Liver (tissue), 9 donors: ENCODE results near the gene CFAP74. TPM values are rescaled to one million over a fixed set of nuclear protein-coding genes. Genes with fewer than 3 reads are reported as not detected.

ENCODE experiments used
- DNase-seq: peaks from one replicate; pipeline ENCODE4 v3.0.0-alpha.2; 2017; ENCODE audit warnings: low spot score
- H3K27ac ChIP-seq, 2 donors: one replicate each; pipeline ENCODE4 v1.7.0; 2013; ENCODE audit warnings: inconsistent platforms in 2 of 2, low read length in 2 of 2, control low read depth in 1 of 2, low read depth in 1 of 2, mild to moderate bottlenecking in 1 of 2
- H3K27me3 ChIP-seq, 4 donors: one replicate each; pipeline versions ENCODE4 v1.6.1 to v1.7.0; 2013; ENCODE audit warnings: low read length in 3 of 4, inconsistent platforms in 1 of 4, mild to moderate bottlenecking in 1 of 4, moderate library complexity in 1 of 4; ENCODE audit not compliant: control insufficient read depth in 4 of 4, insufficient read depth in 4 of 4
- H3K36me3 ChIP-seq, 4 donors: one replicate each; pipeline versions ENCODE4 v1.6.1 to v1.7.0; 2013; ENCODE audit warnings: low read length in 3 of 4, mild to moderate bottlenecking in 3 of 4, low read depth in 1 of 4, moderate library complexity in 1 of 4; ENCODE audit not compliant: control insufficient read depth in 4 of 4, insufficient read depth in 3 of 4
- H3K4me1 ChIP-seq, 4 donors: one replicate each; pipeline versions ENCODE4 v1.6.1 to v1.7.0; 2013; ENCODE audit warnings: low read length in 3 of 4, mild to moderate bottlenecking in 3 of 4, moderate library complexity in 1 of 4; ENCODE audit not compliant: control insufficient read depth in 4 of 4, insufficient read depth in 4 of 4
- H3K4me3 ChIP-seq, 3 donors: one replicate each; pipeline versions ENCODE4 v1.6.1 to v1.7.0; 2013; ENCODE audit warnings: low read length in 3 of 3, control low read depth in 1 of 3, low read depth in 1 of 3, mild to moderate bottlenecking in 1 of 3
- H3K9ac ChIP-seq, 2 donors: one replicate each; pipeline ENCODE4 v1.7.0; 2013; ENCODE audit warnings: low read length in 2 of 2, mild to moderate bottlenecking in 2 of 2, moderate library complexity in 2 of 2, control low read depth in 1 of 2, low read depth in 1 of 2
- H3K9me3 ChIP-seq, 4 donors: one replicate each; pipeline versions ENCODE4 v1.6.1 to v1.7.0; 2013; ENCODE audit warnings: low read length in 3 of 4; ENCODE audit not compliant: control insufficient read depth in 4 of 4
- EGR1 ChIP-seq, 2 donors: IDR thresholded peaks; 2 replicates each; pipeline ENCODE4 v1.6.1; 2016 to 2018; ENCODE audit warnings: antibody characterized with exemption in 2 of 2, low read depth in 2 of 2
- FOXA1 ChIP-seq: IDR thresholded peaks from 2 replicates; pipeline ENCODE4 v1.6.1; 2016; ENCODE audit warnings: antibody characterized with exemption
- FOXA2 ChIP-seq: IDR thresholded peaks from 2 replicates; pipeline ENCODE4 v1.6.1; 2016; ENCODE audit warnings: antibody characterized with exemption
- HNF4A ChIP-seq, 2 donors: conservative IDR thresholded peaks; 2 replicates each; pipeline ENCODE4 v1.6.1; 2016; ENCODE audit warnings: antibody characterized with exemption in 2 of 2, mild to moderate bottlenecking in 2 of 2
- NR2F2 ChIP-seq: IDR thresholded peaks from 2 replicates; pipeline ENCODE4 v1.6.1; 2016; ENCODE audit warnings: antibody characterized with exemption
- RAD21 ChIP-seq, 2 donors: IDR thresholded peaks; 2 replicates each; pipeline ENCODE4 v1.6.1; 2016; ENCODE audit warnings: antibody characterized with exemption in 2 of 2, mild to moderate bottlenecking in 2 of 2
- RXRA ChIP-seq, 2 donors: IDR thresholded peaks; 2 replicates each; pipeline ENCODE4 v1.6.1; 2017 to 2018; ENCODE audit warnings: antibody characterized with exemption in 2 of 2, mild to moderate bottlenecking in 1 of 2
- SP1 ChIP-seq: IDR thresholded peaks from 2 replicates; pipeline ENCODE4 v1.6.1; 2018; ENCODE audit warnings: antibody characterized with exemption, mild to moderate bottlenecking
- TAF1 ChIP-seq: conservative IDR thresholded peaks from 2 replicates; pipeline ENCODE4 v1.6.1; 2016; ENCODE audit warnings: antibody characterized with exemption, mild to moderate bottlenecking
- YY1 ChIP-seq: IDR thresholded peaks from 2 replicates; pipeline ENCODE4 v1.6.1; 2016; ENCODE audit warnings: antibody characterized with exemption, mild to moderate bottlenecking
- WGBS: extraction: QIAGEN DNeasy Blood & Tissue Kit; methylation state at CpG from one replicate; pipeline ENCODE4 v1.1.7; 2013; 5-methylcytosine and 5-hydroxymethylcytosine counted together
- polyA plus RNA-seq, 2 donors: library from polyadenylated mRNA; stranded (reverse) in 1 of 2; unstranded in 1 of 2; fragments of 200-250 nt in 1 of 2; fragments of >200 nt in 1 of 2; fragmentation: Nextera tagmentation in 1 of 2; extraction: Ambion mirVana in 1 of 2; gene quantifications; one replicate each; pipeline versions ENCODE4 v1.2.1 to v1.2.3, GENCODE V29; 2013 to 2015
- total RNA-seq, 2 donors: library from RNA; depleted of rRNA; stranded (reverse); fragments of >200 nt; gene quantifications; one replicate each; pipeline ENCODE4 v1.2.3, GENCODE V29; 2014
- TF ChIP-seq, protein P1 (sequence below): IDR thresholded peaks from 2 replicates; pipeline ENCODE4 v1.6.1; 2016; ENCODE audit warnings: antibody characterized with exemption
- TF ChIP-seq, protein P2 (sequence below): IDR thresholded peaks from 2 replicates; pipeline ENCODE4 v1.6.1; 2016; ENCODE audit warnings: antibody characterized with exemption
- TF ChIP-seq, protein P3 (sequence below): fragments of 150-350 bp; IDR thresholded peaks from 2 replicates; pipeline ENCODE4 v1.5.1; 2017; ENCODE audit warnings: improper control_type of control experiment, low read depth, low read length; ENCODE audit not compliant: missing input control
- TF ChIP-seq, protein P4 (sequence below): IDR thresholded peaks from 2 replicates; pipeline ENCODE4 v1.6.1; 2016; ENCODE audit warnings: antibody characterized with exemption
- TF ChIP-seq, protein P5 (sequence below): IDR thresholded peaks from 2 replicates; pipeline ENCODE4 v1.6.1; 2016; ENCODE audit warnings: antibody characterized with exemption, mild to moderate bottlenecking
- donor health status: healthy.
- donor health status: healthy.
- donor health status: healthy.
- donor health status: healthy.
- donor health status: healthy.

The CFAP74 gene
- total and polyA plus RNA-seq, 4 donors = under 0.01 to 0.31 TPM; not detected in 2

DNA sequence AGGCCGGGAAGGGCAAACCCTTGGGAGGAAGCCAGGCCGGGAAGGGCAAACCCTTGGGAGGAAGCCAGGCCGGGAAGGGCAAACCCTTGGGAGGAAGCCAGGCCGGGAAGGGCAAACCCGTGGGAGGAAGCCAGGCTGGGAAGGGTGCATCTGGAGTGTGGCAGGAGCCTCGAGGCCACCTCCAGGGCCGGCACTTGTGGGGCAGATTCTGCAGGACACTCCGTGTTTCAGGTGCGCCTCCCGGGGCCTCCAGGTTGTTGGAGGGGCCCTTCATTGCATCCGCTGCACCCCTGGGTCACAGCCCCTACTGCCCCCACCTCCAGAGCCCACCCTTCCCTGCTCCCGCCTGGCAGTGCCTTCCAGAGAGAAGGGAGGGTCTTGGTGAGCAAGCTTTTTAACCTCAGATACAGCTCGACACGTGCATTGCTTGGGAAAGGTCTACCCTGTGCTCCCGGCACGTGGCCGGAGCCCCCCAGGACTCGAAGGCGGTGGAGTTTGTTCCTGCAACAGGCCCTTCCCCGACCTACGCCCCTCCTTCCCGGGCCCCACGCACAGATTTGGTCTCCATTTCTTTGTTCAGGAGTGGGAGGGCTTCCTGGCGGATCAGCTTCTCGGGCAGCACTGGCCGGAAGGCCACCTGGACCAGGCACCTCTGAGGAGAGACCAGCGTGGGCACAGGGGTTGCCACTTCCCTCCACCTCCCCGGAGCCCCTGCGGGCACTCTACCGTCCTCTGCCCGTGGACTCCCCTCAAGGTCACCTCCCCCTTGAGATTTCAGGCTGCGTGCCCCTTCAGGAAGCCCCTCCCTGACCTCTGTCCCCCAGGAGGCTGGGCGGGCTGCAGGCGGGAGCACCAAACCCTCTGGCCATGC, 75.1 kb downstream of the CFAP74 start:
- Histone ChIP-seq H3K4me1 (peaks cover 6 to 16% (median 10%) of the 10 kb centered on the region in 4 donors), H3K27ac (no peak overlapping the region), H3K9ac (no peak overlapping the region), H3K27me3 (no peaks in the 10 kb centered on the region), H3K36me3 (no peaks in the 10 kb centered on the region), H3K4me3 (no peak overlapping the region), H3K9me3 (no peaks in the 10 kb centered on the region)
- WGBS = 67% methylated on average over 33 of the region's 34 CpGs
- peak in 1 of 2 donors; percentile 11 for TF ChIP-seq HNF4A (conservative IDR thresholded peaks at IDR 0.05)
- TF ChIP-seq RAD21 (IDR thresholded peaks at IDR 0.05) = no peak
- peak; percentile 50 to 73 for TF ChIP-seq EGR1 (IDR thresholded peaks at IDR 0.05; ENCODE audit: low read depth in 2 of 2)
- peak in 1 of 2 donors; percentile 47 for TF ChIP-seq RXRA (IDR thresholded peaks at IDR 0.05)
- peak; percentile 42 for TF ChIP-seq NR2F2
- no peak for TF ChIP-seq YY1
- TF ChIP-seq, protein P1, sequence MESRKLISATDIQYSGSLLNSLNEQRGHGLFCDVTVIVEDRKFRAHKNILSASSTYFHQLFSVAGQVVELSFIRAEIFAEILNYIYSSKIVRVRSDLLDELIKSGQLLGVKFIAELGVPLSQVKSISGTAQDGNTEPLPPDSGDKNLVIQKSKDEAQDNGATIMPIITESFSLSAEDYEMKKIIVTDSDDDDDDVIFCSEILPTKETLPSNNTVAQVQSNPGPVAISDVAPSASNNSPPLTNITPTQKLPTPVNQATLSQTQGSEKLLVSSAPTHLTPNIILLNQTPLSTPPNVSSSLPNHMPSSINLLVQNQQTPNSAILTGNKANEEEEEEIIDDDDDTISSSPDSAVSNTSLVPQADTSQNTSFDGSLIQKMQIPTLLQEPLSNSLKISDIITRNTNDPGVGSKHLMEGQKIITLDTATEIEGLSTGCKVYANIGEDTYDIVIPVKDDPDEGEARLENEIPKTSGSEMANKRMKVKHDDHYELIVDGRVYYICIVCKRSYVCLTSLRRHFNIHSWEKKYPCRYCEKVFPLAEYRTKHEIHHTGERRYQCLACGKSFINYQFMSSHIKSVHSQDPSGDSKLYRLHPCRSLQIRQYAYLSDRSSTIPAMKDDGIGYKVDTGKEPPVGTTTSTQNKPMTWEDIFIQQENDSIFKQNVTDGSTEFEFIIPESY = no peak
- no peak for DNase-seq

DNA sequence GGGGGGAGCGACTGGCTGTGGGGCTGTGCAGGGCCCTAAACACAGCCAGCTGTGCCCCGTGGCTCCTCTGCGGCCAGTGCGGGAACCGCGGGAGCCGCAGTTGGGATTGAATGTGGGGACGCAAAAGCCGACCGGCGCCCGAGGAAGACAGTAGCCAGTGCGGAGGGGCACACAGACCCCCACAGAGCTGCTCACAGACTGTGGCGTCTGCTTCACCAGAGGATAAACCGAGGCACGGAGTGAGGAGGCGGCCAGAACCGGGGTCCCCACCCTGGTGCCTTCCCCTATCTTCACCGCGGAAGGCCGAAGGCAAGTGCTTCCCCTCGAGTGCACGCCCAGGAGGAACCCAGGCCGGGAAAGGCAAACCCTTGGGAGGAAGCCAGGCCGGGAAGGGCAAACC, 75.8 kb downstream of the CFAP74 start:
- DNase-seq = no peak
- H3K4me3 ChIP-seq = no peak overlapping the region
- H3K4me1 ChIP-seq = peaks cover 13 to 23% (median 16%) of the 10 kb centered on the region in 4 donors
- no peaks in the 10 kb centered on the region for H3K27me3 ChIP-seq
- no peaks in the 10 kb centered on the region for H3K36me3 ChIP-seq
- H3K9me3 ChIP-seq = no peaks in the 10 kb centered on the region
- H3K9ac ChIP-seq = no peak overlapping the region
- 70% methylated on average over 25 of the region's 25 CpGs for WGBS
- TF ChIP-seq, protein P2, sequence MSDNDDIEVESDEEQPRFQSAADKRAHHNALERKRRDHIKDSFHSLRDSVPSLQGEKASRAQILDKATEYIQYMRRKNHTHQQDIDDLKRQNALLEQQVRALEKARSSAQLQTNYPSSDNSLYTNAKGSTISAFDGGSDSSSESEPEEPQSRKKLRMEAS = no peak
- no peak for TF ChIP-seq TAF1
- TF ChIP-seq HNF4A (conservative IDR thresholded peaks at IDR 0.05) = no peak
- no peak for TF ChIP-seq RXRA (IDR thresholded peaks at IDR 0.05)
- no peak for TF ChIP-seq EGR1 (IDR thresholded peaks at IDR 0.05; ENCODE audit: low read depth in 2 of 2)
- no peak overlapping the region for H3K27ac ChIP-seq

DNA sequence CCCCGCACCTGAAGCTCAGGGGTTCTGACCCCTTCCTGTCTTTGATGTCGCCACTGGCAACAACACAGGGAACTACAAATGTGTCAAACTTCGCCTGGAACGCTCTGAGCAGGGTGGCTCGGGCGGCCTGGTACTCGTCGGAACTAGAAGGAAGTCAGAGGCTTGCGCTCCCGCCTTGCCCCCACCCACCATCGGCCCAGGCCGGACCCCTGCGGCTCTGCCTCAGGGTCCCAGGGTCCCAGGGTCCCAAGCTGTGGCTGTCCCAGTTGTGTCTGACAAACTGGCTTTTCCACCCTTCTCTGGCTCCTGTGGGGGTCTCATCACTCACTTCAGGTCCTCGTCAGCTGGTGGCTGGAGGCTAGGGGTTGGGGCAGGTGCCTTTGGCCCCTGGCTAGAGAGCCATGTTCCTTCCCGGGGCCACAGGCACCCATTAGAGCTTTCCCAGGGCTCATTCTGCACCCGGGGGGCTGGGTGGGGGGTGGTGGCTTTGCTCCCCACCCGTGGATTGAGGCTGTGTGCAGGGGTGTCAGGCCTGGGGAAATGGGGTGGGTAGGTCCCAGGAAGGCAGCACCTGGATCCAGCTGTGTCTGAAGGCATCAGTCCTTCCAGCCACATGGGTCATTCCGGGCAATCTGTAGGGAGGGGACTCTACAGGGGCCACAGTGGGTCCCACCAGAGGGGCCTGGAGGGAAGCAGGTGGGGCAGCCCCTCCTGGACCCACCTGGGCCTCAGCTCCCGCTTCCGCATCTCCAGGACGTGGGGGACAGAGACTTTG, 76.5 kb downstream of the CFAP74 start:
- Histone ChIP-seq H3K27ac (no peak overlapping the region), H3K4me1 (peaks cover 15 to 25% (median 19%) of the 10 kb centered on the region in 4 donors), H3K4me3 (no peak overlapping the region), H3K27me3 (no peaks in the 10 kb centered on the region), H3K36me3 (no peaks in the 10 kb centered on the region), H3K9me3 (no peaks in the 10 kb centered on the region), H3K9ac (no peak overlapping the region)
- 81% methylated on average over 21 of the region's 21 CpGs for WGBS
- no peak for DNase-seq
- TF ChIP-seq TAF1 = no peak
- TF ChIP-seq RAD21 (IDR thresholded peaks at IDR 0.05) = no peak
- TF ChIP-seq, protein P2 = no peak
- TF ChIP-seq, protein P3, sequence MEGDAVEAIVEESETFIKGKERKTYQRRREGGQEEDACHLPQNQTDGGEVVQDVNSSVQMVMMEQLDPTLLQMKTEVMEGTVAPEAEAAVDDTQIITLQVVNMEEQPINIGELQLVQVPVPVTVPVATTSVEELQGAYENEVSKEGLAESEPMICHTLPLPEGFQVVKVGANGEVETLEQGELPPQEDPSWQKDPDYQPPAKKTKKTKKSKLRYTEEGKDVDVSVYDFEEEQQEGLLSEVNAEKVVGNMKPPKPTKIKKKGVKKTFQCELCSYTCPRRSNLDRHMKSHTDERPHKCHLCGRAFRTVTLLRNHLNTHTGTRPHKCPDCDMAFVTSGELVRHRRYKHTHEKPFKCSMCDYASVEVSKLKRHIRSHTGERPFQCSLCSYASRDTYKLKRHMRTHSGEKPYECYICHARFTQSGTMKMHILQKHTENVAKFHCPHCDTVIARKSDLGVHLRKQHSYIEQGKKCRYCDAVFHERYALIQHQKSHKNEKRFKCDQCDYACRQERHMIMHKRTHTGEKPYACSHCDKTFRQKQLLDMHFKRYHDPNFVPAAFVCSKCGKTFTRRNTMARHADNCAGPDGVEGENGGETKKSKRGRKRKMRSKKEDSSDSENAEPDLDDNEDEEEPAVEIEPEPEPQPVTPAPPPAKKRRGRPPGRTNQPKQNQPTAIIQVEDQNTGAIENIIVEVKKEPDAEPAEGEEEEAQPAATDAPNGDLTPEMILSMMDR = no peak
- TF ChIP-seq SP1 = no peak
- TF ChIP-seq, protein P4, sequence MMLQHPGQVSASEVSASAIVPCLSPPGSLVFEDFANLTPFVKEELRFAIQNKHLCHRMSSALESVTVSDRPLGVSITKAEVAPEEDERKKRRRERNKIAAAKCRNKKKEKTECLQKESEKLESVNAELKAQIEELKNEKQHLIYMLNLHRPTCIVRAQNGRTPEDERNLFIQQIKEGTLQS = no peak
- no peak for TF ChIP-seq HNF4A (conservative IDR thresholded peaks at IDR 0.05)
- no peak for TF ChIP-seq RXRA (IDR thresholded peaks at IDR 0.05)
- no peak for TF ChIP-seq FOXA1
- TF ChIP-seq, protein P5, sequence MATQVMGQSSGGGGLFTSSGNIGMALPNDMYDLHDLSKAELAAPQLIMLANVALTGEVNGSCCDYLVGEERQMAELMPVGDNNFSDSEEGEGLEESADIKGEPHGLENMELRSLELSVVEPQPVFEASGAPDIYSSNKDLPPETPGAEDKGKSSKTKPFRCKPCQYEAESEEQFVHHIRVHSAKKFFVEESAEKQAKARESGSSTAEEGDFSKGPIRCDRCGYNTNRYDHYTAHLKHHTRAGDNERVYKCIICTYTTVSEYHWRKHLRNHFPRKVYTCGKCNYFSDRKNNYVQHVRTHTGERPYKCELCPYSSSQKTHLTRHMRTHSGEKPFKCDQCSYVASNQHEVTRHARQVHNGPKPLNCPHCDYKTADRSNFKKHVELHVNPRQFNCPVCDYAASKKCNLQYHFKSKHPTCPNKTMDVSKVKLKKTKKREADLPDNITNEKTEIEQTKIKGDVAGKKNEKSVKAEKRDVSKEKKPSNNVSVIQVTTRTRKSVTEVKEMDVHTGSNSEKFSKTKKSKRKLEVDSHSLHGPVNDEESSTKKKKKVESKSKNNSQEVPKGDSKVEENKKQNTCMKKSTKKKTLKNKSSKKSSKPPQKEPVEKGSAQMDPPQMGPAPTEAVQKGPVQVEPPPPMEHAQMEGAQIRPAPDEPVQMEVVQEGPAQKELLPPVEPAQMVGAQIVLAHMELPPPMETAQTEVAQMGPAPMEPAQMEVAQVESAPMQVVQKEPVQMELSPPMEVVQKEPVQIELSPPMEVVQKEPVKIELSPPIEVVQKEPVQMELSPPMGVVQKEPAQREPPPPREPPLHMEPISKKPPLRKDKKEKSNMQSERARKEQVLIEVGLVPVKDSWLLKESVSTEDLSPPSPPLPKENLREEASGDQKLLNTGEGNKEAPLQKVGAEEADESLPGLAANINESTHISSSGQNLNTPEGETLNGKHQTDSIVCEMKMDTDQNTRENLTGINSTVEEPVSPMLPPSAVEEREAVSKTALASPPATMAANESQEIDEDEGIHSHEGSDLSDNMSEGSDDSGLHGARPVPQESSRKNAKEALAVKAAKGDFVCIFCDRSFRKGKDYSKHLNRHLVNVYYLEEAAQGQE = no peak
- no peak for TF ChIP-seq FOXA2
